ENCODE results near the gene NAP1L1.

DNA sequence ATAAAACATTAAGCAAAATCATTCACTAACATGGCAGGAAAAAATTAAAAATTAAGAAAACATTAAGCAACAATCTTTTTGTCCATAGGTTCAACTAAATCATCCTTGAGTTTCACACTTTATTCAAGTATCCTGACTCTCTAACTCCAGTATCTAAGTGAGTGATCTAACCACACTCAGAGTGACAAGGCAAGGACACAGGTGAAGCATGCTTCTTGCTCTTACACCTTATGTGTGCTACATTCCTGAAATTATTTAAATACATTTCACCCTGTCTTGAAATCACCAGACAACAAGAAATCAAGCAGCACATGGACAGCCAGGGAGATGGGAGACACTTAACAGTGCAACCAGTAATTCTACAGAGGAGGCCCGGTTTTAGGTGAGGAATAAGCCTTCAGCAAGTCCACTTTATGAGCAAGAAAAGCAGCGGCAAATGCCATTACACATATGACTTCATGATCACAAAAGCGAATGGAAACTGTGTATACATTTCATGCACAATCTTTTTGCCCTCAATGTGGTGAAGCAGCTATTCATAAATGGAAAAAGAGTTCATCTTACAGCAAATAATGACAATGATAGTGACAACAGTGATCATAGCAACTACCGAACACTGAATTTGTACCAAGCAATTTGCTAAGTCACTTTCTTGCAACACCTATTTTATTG is 90.3 kb downstream of the NAP1L1 start:
- TF ChIP-seq GATA3 (IDR thresholded peaks at IDR 0.05; ENCODE audit: low read depth, low read length): no peak
- no peak for TF ChIP-seq GATA2 (IDR thresholded peaks at IDR 0.05; ENCODE audit: low read depth, low read length)
